ENCODE measurements around the gene DHX57.

DNA sequence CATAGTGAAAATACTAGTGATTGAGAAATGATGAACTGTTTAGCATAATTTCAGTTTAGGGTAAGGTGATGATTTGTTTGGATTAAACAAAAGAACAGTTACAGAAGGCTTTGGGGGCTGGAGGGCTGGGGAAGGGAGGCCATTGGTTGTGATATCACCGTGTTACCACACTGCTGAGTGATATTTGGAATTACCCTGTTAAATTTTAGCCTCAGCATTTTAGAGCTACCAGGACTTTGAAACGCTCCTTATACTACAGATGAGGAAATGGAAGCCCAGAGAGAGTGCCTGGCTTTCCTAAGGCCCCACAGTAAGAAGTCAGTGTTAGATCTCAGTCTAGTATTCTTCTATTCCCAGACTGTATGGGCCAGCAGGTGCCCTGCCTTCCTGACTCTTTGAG lies 29.5 kb upstream of the DHX57 start:
- TF ChIP-seq CTCF (IDR thresholded peaks at IDR 0.05; ENCODE audit: insufficient read depth, low read length, poor library complexity, severe bottlenecking), result no peak
- no peak for TF ChIP-seq EZH2phosphoT487 (conservative IDR thresholded peaks at IDR 0.05; ENCODE audit: low read length)
